ENCODE measurements around the gene KCNB1. TPM values are rescaled to one million over a fixed set of nuclear protein-coding genes. Genes with fewer than 3 reads are reported as not detected.

KCNB1 gene
- total RNA-seq, 1 donor from 2014 or later = 21.3 TPM

GRCh38 chr20:49399329-49399728 is 83.1 kb downstream of the KCNB1 start:
- DNase-seq (ENCODE audit: extremely low spot score, unreplicated experiment) = no peak
- Mint-ChIP-seq H3K4me3 (ENCODE audit: unreplicated experiment) (no peak overlapping the region), H3K4me1 (ENCODE audit: unreplicated experiment) (peaks cover 47% of the 10 kb centered on the region), H3K9me3 (ENCODE audit: unreplicated experiment) (no peaks in the 10 kb centered on the region), H3K27ac (ENCODE audit: unreplicated experiment) (peak overlapping the region; percentile 91), H3K36me3 (ENCODE audit: unreplicated experiment) (peaks cover 3% of the 10 kb centered on the region), H3K27me3 (ENCODE audit: unreplicated experiment) (no peaks in the 10 kb centered on the region)
- TF ChIP-seq CTCF (IDR thresholded peaks at IDR 0.05) = no peak

- H3K27me3 Mint-ChIP-seq (ENCODE audit: unreplicated experiment) = no peaks in the 10 kb centered on the region
- no peak for TF ChIP-seq CTCF (IDR thresholded peaks at IDR 0.05)
- H3K4me3 Mint-ChIP-seq (ENCODE audit: unreplicated experiment) = no peak overlapping the region
- no peaks in the 10 kb centered on the region for H3K9me3 Mint-ChIP-seq (ENCODE audit: unreplicated experiment)
- DNase-seq (ENCODE audit: extremely low spot score, unreplicated experiment) = no peak
- H3K36me3 Mint-ChIP-seq (ENCODE audit: unreplicated experiment) = peaks cover 2% of the 10 kb centered on the region
- H3K27ac Mint-ChIP-seq (ENCODE audit: unreplicated experiment) = no peak overlapping the region
- peaks cover 52% of the 10 kb centered on the region for H3K4me1 Mint-ChIP-seq (ENCODE audit: unreplicated experiment)
These were observed 83.9 kb downstream of the KCNB1 start for GRCh38 chr20:49398401-49399144.

GRCh38 chr20:49397525-49397924 is 84.9 kb downstream of the KCNB1 start:
- no peaks in the 10 kb centered on the region for H3K27me3 Mint-ChIP-seq (ENCODE audit: unreplicated experiment)
- no peak overlapping the region for H3K4me3 Mint-ChIP-seq (ENCODE audit: unreplicated experiment)
- no peak for DNase-seq (ENCODE audit: extremely low spot score, unreplicated experiment)
- TF ChIP-seq CTCF (IDR thresholded peaks at IDR 0.05) = no peak
- H3K27ac Mint-ChIP-seq (ENCODE audit: unreplicated experiment) = no peak overlapping the region
- peaks cover 52% of the 10 kb centered on the region for H3K4me1 Mint-ChIP-seq (ENCODE audit: unreplicated experiment)
- H3K9me3 Mint-ChIP-seq (ENCODE audit: unreplicated experiment) = no peaks in the 10 kb centered on the region
- no peaks in the 10 kb centered on the region for H3K36me3 Mint-ChIP-seq (ENCODE audit: unreplicated experiment)

- no peak for DNase-seq (ENCODE audit: extremely low spot score, unreplicated experiment)
- Mint-ChIP-seq H3K9me3 (ENCODE audit: unreplicated experiment) (no peaks in the 10 kb centered on the region), H3K4me1 (ENCODE audit: unreplicated experiment) (peaks cover 47% of the 10 kb centered on the region), H3K36me3 (ENCODE audit: unreplicated experiment) (no peaks in the 10 kb centered on the region), H3K27ac (ENCODE audit: unreplicated experiment) (no peak overlapping the region), H3K27me3 (ENCODE audit: unreplicated experiment) (no peaks in the 10 kb centered on the region), H3K4me3 (ENCODE audit: unreplicated experiment) (no peak overlapping the region)
- TF ChIP-seq CTCF (IDR thresholded peaks at IDR 0.05) = peak; percentile 24
These were observed 86.2 kb downstream of the KCNB1 start for GRCh38 chr20:49396230-49396629.

- no peak for TF ChIP-seq CTCF (IDR thresholded peaks at IDR 0.05)
- Mint-ChIP-seq H3K4me3 (ENCODE audit: unreplicated experiment) (no peak overlapping the region), H3K27ac (ENCODE audit: unreplicated experiment) (no peak overlapping the region), H3K27me3 (ENCODE audit: unreplicated experiment) (no peaks in the 10 kb centered on the region), H3K9me3 (ENCODE audit: unreplicated experiment) (no peaks in the 10 kb centered on the region), H3K36me3 (ENCODE audit: unreplicated experiment) (no peaks in the 10 kb centered on the region), H3K4me1 (ENCODE audit: unreplicated experiment) (peaks cover 41% of the 10 kb centered on the region)
- no peak for DNase-seq (ENCODE audit: extremely low spot score, unreplicated experiment)
These were observed 86.8 kb downstream of the KCNB1 start for GRCh38 chr20:49395659-49396058.

All from osteocyte (in vitro differentiated cells).